GM19239 (cell line): ENCODE data around the gene CCDC78.

Source experiments
- DNase-seq: peaks from one replicate; pipeline ENCODE4 v3.0.0; 2011; ENCODE audit warnings: low spot score; ENCODE audit not compliant: insufficient read length
- FAIRE-seq: peaks from 2 replicates; lab custom pipeline; 2011; peaks lifted over from hg19 to GRCh38; lab: Jason Lieb, UNC

Gene CCDC78

DNA sequence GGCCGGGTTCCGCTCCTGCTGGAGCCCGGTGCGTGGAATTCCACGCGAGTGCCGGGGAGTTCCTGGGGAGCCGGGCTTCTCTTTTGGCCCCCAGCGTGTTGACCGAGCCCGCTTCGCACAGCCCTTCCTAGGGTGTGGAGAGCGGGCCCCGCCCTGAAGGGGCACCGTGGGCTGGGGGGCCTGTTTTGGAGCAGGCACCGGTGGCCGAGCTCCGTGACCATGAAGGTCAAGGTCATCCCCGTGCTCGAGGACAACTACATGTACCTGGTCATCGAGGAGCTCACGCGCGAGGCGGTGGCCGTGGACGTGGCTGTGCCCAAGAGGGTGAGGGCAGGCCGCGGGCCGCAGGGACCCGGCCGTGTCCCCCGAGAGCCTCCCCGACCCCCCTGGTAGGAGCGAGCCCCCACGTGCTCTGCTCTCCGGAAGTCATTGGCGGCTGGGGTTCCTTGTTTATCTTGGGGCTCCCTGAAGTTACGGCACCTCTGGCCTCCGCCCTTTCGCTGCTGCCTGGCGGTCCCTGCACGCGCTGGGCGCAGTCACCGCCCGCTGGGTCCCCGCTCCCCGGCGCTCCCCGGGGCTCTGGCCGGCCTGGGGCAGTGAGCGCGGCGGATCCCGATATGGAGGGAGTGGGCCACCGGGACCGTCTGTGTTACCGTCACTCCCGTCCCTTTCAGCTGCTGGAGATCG lies 1.2 kb upstream of the CCDC78 start:
- no peak for DNase-seq
- FAIRE-seq: no peak

DNA sequence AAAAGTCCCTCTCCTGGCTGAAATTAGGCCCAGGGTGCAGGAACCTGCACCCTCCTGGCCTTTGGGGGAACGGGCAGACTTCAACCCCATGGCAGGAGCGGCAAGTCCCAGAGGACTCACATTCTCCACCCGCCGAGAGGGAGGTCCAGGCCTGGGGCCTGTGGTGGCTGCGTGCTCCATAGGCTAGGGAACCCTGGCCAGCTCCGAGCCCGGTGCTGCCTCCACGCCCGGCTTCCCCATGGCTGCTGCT lies 130 bp downstream of the CCDC78 start:
- DNase-seq: no peak
- FAIRE-seq: no peak

DNA sequence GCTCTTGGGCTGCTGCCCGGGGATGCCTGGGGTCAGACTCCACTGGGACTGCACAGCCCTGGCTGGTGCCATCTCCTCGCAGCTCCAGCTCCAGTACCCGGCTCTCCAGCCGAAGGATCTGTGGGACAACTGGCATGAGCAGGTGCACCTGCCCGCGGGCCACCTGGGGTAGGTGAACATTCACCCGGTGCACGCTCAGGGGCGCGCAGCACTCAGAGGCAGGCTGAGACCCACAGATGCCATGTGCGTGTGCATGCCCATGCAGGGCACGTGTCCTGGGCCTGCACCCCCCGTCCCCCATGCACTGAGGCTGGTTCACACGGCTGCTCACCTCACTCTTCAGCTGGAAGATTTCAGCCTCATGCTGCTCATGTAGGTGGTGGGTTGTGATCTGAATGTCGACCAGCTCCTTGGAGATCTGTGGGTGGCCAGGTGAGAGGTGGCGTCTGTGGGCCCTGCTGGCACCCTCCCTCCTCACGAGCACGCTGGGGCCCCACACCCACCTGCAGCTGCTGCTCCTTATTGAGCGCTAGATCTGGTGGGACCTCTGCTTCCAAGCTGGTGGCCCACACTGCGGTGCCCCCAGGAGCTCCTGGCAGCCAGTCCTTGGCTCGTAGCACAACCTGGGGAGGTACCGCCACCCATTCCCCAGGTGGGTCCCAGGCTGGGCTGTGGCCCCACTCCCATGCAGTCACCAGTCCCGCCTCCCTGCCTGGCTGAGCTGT lies 618 bp downstream of the CCDC78 start:
- DNase-seq (no peak), FAIRE-seq (no peak)

DNA sequence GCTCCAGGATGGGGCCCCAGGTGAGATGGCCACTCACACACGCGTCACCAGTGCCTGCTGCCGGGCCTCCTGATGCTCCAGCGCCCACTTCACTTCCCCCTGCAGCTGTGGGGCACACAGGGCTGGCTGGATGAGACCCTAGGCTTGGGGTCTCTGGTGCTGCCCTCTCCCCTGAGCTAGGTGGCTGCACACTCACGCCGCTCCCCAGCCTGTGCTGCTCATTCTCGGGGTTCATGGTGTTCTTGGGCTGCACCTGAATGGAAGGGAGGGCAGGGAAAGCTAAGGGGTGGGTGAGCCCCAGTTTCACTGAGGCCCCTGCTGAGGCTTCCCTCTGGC lies 1.2 kb downstream of the CCDC78 start:
- no peak for DNase-seq
- no peak for FAIRE-seq

DNA sequence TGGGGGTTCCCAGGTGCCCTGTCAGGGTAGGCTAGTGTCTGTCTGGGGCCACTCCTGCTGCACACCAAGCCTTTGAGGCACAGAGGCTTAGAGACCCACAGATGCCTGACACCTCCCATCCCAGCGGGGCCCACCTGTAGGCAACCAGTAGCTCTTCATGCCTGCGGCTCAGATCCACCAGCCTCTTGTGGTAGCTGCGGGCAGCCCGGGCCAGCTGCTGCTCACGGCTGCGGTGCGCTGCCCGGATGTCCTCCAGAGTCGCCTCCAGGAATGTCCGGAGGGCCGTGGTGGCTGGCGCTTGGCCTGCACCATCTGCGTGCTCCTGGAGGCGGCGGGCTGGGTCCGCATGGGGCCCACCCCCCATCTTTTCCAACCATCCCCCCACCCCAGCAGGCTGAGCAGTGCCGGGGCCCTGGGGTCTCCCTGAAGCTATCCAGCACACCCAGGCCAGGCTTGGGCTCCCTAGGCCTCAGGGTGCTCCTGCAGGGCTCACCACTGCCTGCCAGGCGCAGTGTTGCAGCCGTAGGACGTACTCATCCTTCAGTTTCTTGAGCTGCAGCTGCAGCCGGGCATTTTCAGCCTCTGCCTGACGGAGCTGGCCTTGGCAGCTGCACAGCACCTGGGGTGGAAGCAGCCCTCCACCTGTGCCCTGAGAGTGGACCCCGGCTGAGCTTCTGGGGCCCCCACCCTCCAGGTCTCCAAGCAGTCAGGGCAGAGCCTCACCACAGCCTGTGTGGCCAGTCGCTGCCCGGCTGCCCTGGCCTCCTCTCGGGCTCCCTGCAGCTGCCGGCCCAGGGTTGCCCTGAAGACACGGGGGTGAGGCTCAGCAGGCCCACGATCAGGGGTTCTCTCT lies 1.8 kb downstream of the CCDC78 start:
- no peak for FAIRE-seq
- no peak for DNase-seq

DNA sequence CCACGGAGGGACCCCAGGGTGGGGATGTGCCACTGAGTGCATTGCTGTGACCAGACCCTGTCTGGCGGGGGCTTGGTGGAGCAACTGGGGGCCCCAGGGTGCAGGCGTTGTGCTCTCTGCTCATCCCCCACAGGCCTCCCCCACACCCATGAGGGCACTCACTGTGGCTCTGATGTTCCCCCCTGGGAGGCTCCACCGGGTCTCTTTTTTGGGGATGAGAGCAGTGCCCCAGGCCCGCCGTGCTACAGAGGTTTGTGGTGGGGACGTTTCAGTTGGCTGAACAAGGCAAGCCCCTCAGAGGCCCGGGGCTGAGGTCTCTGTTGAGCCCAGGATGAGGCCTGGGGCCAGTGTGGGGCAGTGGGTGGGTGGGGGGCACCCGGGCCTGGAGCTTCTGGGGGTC lies 2.5 kb downstream of the CCDC78 start:
- FAIRE-seq: no peak

DNA sequence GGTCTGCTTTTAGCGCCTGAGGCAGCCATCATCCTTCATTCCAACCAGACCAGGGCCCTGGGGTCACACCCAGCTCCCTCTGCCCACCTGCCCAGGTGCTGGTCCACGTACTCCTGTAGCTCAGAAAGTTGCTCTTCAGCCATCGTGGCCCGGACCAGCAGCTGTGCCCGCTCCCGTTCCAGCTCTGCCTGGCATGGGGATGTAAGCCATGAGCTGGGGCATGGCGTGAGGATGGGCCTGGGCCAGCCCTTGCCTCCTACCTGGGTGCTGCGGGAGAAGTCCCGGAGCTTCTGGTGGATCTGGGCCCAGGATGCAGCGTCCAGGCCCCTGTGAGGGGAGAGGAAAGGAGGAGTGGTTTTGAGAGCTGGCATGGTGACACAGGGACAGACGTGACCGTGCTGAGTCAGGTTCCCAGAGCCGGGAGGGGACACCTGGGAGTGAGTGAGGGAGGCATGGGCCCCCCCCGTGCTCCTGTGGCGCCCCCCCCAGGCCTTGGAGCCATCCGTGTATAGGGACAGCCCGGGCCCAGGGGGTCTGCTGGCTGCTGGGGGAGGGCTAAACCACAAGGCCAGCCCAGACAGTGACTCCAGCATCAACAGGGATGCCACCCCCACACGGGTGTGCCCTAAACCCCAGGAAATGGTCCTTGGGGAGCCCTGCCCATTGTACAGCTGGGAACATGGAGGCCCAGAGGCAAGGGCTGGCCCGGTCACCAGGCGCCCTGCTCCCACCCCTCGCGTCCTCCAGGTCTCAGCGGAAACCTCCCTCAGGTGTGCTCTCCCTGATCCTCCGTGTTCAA lies 3.2 kb downstream of the CCDC78 start:
- DNase-seq (no peak), FAIRE-seq (no peak)

More for the DNA sequence above, 2.5 kb downstream of the CCDC78 start:
- no peak for DNase-seq

DNA sequence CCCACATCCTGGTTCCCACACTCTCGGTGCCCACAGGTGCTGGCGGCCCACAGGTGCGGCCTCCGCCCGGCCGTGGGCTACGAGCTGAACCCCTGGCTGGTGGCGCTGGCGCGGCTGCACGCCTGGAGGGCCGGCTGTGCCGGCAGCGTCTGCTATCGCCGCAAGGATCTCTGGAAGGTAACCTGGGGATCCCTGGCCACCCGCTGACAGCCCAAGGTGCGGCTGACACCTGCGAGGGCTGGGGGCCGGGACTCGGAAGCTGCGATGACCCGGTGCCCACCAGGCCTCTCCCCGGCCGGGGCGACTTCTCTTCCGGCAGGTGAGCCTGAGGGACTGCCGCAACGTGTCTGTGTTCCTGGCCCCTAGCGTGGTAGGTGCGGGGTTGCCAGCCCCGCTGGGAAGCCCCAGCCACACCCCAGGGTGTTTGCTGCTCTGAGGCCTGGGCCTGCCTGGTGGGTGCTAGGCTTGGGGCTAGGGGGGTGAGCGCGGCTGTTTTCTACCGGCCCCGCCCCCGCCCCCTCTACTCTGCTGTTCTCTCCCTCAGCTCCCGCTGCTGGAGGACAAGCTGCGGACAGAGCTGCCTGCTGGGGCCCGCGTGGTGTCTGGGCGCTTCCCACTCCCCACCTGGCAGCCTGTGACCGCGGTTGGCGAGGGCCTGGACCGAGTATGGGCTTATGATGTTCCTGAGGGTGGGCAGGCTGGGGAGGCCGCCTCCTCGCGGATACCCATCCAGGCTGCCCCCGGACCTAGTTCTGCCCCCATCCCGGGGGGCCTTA lies 4.3 kb downstream of the CCDC78 start:
- DNase-seq (no peak), FAIRE-seq (no peak)

DNA sequence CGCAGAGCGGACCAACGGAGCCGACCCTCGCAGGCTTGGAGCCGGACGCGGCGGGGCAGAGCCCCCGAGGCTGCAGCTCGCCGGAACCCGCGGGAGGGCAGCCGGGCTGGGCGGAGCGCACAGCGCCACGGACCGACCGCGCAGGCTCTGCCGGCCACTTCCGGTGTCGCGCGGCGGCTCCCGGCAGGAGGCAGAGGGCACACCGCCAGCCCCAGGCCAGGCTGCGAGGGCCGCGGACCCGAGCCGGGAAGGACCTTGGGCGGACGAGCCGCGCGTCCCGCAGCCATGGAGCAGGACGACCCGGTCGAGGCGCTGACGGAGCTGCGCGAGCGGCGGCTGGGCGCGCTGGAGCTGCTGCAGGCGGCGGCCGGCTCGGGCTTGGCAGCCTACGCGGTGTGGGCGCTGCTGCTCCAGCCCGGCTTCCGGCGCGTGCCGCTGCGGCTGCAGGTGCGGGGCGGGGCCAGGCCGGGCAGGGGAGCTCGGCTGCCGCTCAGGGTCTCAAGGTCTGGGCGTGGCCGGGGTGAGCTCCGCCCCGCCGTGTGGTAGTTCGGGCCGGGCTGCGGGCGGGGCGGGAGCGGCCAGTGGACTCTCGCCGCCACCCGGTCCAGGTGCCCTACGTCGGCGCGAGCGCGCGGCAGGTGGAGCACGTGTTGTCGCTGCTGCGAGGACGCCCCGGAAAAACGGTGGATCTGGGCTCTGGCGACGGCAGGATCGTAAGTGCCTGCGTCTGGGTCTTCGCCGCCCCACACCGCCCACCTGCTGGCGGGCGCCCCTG lies 5.1 kb downstream of the CCDC78 start, which contains the start of gene ANTKMT:
TSS of gene ANTKMT (plus strand) at position 157 of the 775 bp plus-strand sequence. CDS start at position 286, 129 bp downstream.
- FAIRE-seq: peak; percentile 93
- DNase-seq: peak; percentile 99

DNA sequence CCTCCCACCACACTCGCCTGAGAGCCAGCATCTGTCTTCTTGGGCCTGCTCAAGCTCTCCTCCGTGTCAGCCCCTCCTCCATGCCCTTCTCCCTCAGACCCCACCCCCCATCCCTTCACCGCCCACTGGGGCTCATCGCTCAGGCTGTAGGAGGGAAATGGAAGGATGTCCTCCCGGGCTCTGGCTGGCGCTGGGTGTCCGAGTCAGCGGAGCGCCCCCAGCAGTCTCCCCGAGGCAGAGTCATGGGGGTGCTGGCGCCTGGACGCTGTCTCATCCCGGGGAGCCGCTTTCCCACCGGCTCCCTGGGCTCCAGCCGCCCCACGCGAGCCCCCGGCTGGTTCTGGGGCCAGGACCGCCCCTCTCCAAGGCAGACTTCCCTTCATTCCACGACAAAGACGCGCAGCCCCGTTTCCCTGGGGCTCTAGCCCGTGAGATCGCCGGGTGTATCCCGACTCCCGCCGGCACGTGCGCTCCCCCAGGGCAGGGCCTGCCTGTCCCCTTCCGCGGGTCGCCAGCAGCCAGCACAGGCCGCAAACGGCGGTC lies 5.7 kb downstream of the CCDC78 start:
- DNase-seq (peak; percentile 79), FAIRE-seq (peak; percentile 96)

DNA sequence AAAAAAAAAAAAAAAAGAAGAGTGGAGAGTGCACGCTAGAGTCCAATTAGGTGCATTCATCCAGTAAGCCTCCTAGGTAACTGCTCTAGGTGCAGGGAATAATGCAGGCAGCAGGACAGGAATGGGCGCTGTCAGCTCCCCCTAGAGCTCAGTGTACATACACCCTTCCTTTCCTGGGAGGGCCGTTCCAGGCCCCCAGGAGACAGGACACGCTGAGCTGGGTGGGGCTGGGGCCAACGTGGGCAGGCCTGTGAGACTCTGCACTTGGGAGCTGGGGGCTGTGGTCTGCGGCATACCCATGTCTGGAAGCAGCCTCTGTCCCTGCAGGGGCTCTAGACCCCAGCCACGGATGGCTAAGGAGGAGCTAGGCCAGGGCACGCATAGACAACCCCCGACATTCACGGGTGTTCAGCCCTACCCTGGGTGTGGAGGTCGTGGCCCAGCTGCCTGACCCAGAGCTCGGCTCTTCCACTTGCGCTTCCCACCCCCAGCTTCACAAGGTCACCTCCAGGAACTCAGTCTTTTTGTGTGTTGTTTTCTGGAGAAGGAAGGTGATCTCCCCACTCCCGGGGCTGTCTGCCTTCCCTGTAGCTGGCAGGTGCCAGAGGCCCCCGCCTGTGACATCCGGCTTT lies 6.3 kb downstream of the CCDC78 start:
- no peak for DNase-seq
- FAIRE-seq: no peak

DNA sequence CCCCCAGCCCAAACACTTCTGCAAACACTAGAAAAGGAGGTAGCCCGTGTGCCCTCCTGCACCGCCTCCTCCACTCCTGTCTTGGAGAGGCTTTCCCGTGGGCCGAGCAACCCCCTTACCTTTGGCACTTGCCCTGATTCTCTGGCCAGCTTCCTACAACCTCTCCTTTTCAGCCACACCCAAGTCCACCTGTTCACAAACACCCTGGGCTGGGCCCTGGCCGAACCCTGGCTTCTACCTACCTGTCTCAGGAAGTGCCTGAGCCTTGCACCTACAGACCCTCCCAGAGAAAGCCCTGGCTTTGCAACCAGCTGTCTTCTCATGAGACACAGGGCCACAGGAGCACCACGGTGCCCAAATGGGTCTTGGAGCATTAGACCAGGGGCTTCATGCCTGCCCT lies 7.3 kb downstream of the CCDC78 start:
- DNase-seq (no peak), FAIRE-seq (no peak)

DNA sequence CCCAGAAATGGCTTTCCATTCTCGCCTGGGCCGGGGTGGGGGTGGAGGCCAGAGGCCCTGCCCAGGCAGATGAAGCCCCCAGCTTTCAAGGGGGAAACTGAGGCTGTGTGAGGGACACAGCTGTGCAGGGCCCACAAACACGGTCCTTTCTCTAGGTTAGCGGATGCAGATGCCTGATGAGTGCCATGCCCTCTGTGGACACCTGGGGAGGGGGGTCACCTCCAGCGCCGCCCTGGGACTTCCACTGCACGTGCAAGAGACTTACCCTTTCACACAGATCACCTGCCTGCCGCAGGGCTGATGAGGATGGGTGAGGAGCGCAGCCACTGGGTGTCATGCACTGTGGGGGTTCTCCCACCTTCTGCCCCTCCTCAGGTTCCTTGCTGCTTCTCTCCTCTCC lies 7.9 kb downstream of the CCDC78 start:
- FAIRE-seq: no peak
- no peak for DNase-seq

DNA sequence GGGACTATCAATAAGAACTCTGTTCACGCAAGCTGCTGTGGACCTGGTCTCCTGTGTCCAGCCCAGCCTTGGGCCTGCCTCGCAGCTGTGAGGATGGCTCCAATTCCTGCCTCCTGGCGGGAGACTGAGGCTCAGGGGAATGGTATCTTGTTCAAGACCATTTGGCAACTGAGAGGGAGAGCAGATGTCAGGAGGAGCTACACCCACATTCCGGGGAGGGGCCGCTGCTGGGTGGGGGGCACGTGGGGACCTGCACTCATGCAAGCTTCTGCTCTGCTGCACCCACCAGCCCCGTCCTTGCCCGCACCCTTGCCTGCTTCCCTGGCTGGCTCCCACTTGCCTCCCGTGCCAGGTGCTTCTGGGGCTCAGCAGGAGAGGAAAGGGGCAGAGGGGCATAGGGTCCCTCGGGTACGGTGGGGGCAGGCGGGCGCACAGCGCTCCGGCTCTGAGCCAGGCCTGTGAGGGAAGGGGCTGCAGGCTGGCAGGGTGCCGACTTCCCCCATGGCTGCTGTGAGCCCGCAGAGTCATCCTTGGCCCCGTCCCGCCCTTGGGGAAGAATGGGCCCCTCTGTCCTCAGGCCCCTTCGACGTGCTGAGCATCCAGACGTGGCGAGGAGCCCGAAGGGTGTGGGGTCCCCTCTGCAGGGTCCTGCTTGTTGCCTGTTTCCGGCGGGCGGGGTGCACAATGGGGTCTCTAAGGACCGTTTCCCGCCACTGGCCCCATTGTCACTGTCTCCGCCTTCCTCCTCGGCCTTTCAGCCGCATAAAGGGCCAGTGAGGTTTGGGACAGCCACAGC lies 8.6 kb downstream of the CCDC78 start:
- FAIRE-seq (no peak), DNase-seq (no peak)

DNA sequence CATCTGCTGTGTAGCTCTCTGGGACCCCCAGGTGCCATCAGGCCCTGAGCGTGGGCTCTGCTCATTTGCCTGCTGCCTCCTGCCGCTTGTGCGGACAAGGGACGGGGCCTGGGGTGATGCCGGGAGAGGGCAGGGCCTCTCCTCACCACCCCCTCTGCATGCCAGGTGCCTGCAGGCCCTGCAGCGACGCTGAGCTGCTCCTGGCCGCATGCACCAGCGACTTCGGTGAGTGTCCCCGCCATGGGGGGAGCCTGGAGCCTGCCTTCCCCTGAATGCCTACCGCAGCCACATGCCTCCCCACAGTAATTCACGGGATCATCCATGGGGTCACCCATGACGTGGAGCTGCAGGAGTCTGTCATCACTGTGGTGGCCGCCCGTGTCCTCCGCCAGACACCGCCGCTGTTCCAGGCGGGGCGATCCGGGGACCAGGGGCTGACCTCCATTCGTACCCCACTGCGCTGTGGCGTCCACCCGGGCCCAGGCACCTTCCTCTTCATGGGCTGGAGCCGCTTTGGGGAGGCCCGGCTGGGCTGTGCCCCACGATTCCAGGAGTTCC lies 9.4 kb downstream of the CCDC78 start:
- no peak for DNase-seq
- no peak for FAIRE-seq

DNA sequence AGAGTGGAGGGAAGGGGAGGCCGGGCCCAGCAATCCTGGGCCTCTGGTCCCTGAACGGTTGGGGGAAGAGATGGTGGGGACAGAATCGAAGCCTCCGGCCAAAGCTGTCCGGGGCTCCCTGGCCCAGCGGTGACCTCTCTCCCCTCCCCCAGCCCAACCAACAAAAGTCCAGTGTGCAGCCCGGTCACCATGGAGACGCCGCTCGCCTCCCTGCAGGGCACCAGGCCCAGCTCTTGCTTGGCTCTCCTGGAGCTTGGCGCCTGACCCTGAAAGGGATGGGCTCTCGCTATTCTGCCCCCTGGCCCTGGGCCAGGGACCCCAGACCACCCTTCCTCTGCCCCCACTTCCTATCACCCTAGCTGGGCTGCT lies 10.1 kb downstream of the CCDC78 start:
- DNase-seq (no peak), FAIRE-seq (no peak)

DNA sequence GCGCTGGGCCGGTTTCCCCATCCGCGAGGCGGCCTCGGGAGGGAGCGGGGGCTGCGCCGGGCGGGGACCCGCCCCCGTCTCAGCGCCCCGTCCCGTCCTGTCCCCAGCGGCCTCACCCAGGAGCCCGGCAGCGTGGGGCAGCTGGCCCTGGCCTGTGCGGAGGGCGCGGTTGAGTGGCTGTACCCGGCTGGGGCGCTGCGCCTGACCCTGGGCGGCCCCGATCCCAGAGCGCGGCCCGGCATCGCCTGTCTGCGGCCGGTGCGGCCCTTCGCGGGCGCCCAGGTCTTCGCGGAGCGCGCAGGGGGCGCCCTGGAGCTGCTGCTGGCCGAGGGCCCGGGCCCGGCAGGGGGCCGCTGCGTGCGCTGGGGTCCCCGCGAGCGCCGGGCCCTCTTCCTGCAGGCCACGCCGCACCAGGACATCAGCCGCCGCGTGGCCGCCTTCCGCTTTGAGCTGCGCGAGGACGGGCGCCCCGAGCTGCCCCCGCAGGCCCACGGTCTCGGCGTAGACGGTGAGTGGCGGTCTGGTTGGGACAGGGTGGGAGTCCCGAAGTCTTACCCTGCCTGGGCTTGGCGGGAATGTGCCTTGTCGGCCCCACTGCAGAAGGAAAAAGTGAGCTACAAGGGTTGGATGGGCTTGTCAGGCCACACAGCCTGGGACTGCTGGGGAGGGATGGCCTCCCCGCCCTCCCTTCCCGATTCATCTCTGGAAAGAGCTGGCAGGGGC lies 10.6 kb downstream of the CCDC78 start:
- FAIRE-seq (no peak), DNase-seq (no peak)
